HCT116 (cell line): ENCODE results near the gene MFN2. TPM values are rescaled to one million over a fixed set of nuclear protein-coding genes. Genes with fewer than 3 reads are reported as not detected.

Experiments
- ATAC-seq: fragments of 200-7000 bp; cut with Tn5 transposase; 2 replicates; pipeline ENCODE4 v1.9.1; 2020; ENCODE audit warnings: mild to moderate bottlenecking, moderate library complexity
- BruUV-seq: library from RNA; stranded (reverse); fragments of 400-500 nt; replicated peaks from 2 replicates; lab custom pipeline; 2021; lab: Mats Ljungman, UMichigan
- CTCF ChIA-PET: fragments of 300-600 bp; sonication (Branson Sonifier 250); formaldehyde crosslinking; loops from one replicate; lab custom pipeline; 2021; ENCODE audit warnings: antibody characterized with exemption; lab: Charles Lee
- POLR2A ChIA-PET: fragments of 300-600, 350-600 bp; sonication (Branson Sonifier 250); formaldehyde crosslinking; loops from one replicate; lab custom pipeline; 2021; ENCODE audit warnings: antibody characterized with exemption; lab: Charles Lee
- RAD21 ChIA-PET, 2 experiments: fragments of 300-600 bp; sonication (Branson Sonifier 250); formaldehyde crosslinking; loops; one replicate each; lab custom pipeline; 2023; ENCODE audit warnings: low total read pairs in 2 of 2; ENCODE audit not compliant: uncharacterized antibody in 2 of 2, unreplicated experiment in 2 of 2, low non-redundant PET in 1 of 2; lab: Charles Lee
- DNase-seq: peaks from one replicate; pipeline ENCODE4 v3.0.0-alpha.2; 2010; ENCODE audit warnings: low read depth, low spot score
- H2AFZ ChIP-seq: fragments of 200-600 bp; shearing (Covaris generic), sonication (generic); 2 replicates; pipeline ENCODE4 v1.6.1; 2017; ENCODE audit warnings: low read depth, mixed run types, mixed read lengths, antibody characterized with exemption, low read length; ENCODE audit not compliant: poor library complexity, severe bottlenecking
- H3K27ac ChIP-seq: 2 replicates; pipeline ENCODE4 v1.5.1; 2012; ENCODE audit warnings: low read depth, low read length
- H3K27me3 ChIP-seq: fragments of 200-600 bp; sonication (generic); 2 replicates; pipeline ENCODE4 v1.6.1; 2016; ENCODE audit warnings: mixed run types, low read length, mixed read lengths; ENCODE audit not compliant: insufficient read depth
- H3K36me3 ChIP-seq, 2 experiments: fragments of 200-500 bp in 1 of 2; fragments of 200-600 bp in 1 of 2; sonication (Bioruptor generic) in 1 of 2; sonication (generic) in 1 of 2; 2 replicates each; pipeline versions ENCODE4 v1.5.1 to v1.6.1; 2014 to 2016; ENCODE audit warnings: low read length in 2 of 2, inconsistent platforms in 1 of 2, mixed read lengths in 1 of 2, mixed run types in 1 of 2; ENCODE audit not compliant: insufficient read depth in 2 of 2, control insufficient read depth in 1 of 2
- H3K4me1 ChIP-seq, 2 experiments: fragments of 200-600 bp in 1 of 2; sonication (generic) in 1 of 2; 2 replicates each; pipeline versions ENCODE4 v1.5.1 to v1.6.1; 2012 to 2017; ENCODE audit warnings: low read length in 2 of 2, inconsistent platforms in 1 of 2, mild to moderate bottlenecking in 1 of 2, mixed read lengths in 1 of 2, mixed run types in 1 of 2, moderate library complexity in 1 of 2; ENCODE audit not compliant: insufficient read depth in 2 of 2, control insufficient read depth in 1 of 2
- H3K4me2 ChIP-seq: fragments of 200-600 bp; sonication (generic); 2 replicates; pipeline ENCODE4 v1.6.1; 2017; ENCODE audit warnings: mixed run types, low read length, mixed read lengths
- H3K4me3 ChIP-seq, 2 experiments: fragments of 200-600 bp in 1 of 2; sonication (generic) in 1 of 2; replicated peaks in 1 of 2; 2 replicates each; pipeline ENCODE4 v1.5.1; 2011 to 2016; ENCODE audit warnings: low read length in 2 of 2, control low read depth in 1 of 2, low read depth in 1 of 2, mild to moderate bottlenecking in 1 of 2, mixed read lengths in 1 of 2, mixed run types in 1 of 2
- H3K79me2 ChIP-seq: fragments of 200-600 bp; sonication (generic); 2 replicates; pipeline ENCODE4 v1.6.1; 2017; ENCODE audit warnings: mild to moderate bottlenecking, mixed run types, low read length, moderate library complexity, mixed read lengths; ENCODE audit not compliant: insufficient read depth
- H3K9ac ChIP-seq: fragments of 200-600 bp; sonication (generic); 2 replicates; pipeline ENCODE4 v1.6.1; 2016; ENCODE audit warnings: low read length, mixed read lengths
- H3K9me2 ChIP-seq: fragments of 200-600 bp; sonication (generic), shearing (Covaris generic); 2 replicates; pipeline ENCODE4 v1.6.1; 2017; ENCODE audit warnings: mixed run types, mild to moderate bottlenecking, moderate library complexity; ENCODE audit not compliant: insufficient read depth
- H3K9me3 ChIP-seq, 2 experiments: fragments of 200-500 bp in 1 of 2; fragments of 200-600 bp in 1 of 2; sonication (Bioruptor generic) in 1 of 2; sonication (generic) in 1 of 2; 2 replicates each; pipeline ENCODE4 v1.6.1; 2014 to 2017; ENCODE audit warnings: low read length in 2 of 2, mixed read lengths in 2 of 2, inconsistent platforms in 1 of 2, low read depth in 1 of 2, mild to moderate bottlenecking in 1 of 2, mixed run types in 1 of 2, moderate library complexity in 1 of 2; ENCODE audit not compliant: control insufficient read depth in 1 of 2, insufficient read depth in 1 of 2
- H4K20me1 ChIP-seq: fragments of 200-600 bp; sonication (generic), shearing (Covaris generic); 2 replicates; pipeline ENCODE4 v1.6.1; 2017; ENCODE audit warnings: mixed run types, mild to moderate bottlenecking, moderate library complexity; ENCODE audit not compliant: insufficient read depth
- CBX3 ChIP-seq: IDR thresholded peaks from 2 replicates; pipeline ENCODE4 v1.6.1; 2012; ENCODE audit warnings: low read depth
- EGR1 ChIP-seq: IDR thresholded peaks from 2 replicates; pipeline ENCODE4 v1.6.1; 2012; ENCODE audit warnings: low read depth
- ELF1 ChIP-seq: IDR thresholded peaks from 2 replicates; pipeline ENCODE4 v1.6.1; 2012; ENCODE audit warnings: low read depth, borderline replicate concordance
- EZH2 ChIP-seq: fragments of 200-600 bp; sonication (generic); IDR thresholded peaks from 2 replicates; pipeline ENCODE4 v1.6.1; 2017; ENCODE audit warnings: antibody characterized with exemption, mixed run types
- EZH2phosphoT487 ChIP-seq: fragments of 200-600 bp; IDR thresholded peaks from 2 replicates; pipeline ENCODE4 v1.6.1; 2018; ENCODE audit warnings: antibody characterized with exemption, borderline replicate concordance
- FOSL1 ChIP-seq: IDR thresholded peaks from 2 replicates; pipeline ENCODE4 v1.6.1; 2012; ENCODE audit warnings: low read depth
- POLR2A ChIP-seq: IDR thresholded peaks from 2 replicates; pipeline ENCODE4 v1.7.0; 2011; ENCODE audit warnings: borderline replicate concordance; ENCODE audit not compliant: insufficient read depth, insufficient read length; ENCODE audit errors: extremely low read depth
- POLR2AphosphoS5 ChIP-seq: IDR thresholded peaks from 2 replicates; pipeline ENCODE4 v1.6.1; 2011; ENCODE audit warnings: mild to moderate bottlenecking, low read depth, low read length, moderate library complexity
- SP1 ChIP-seq: IDR thresholded peaks from 2 replicates; pipeline ENCODE4 v1.6.1; 2012; ENCODE audit warnings: low read depth
- TCF7L2 ChIP-seq: IDR thresholded peaks from 2 replicates; pipeline ENCODE4 v1.7.0; 2011; ENCODE audit warnings: borderline replicate concordance, inconsistent platforms; ENCODE audit not compliant: insufficient read depth, insufficient read length; ENCODE audit errors: extremely low read depth
- YY1 ChIP-seq: IDR thresholded peaks from 2 replicates; pipeline ENCODE4 v1.6.1; 2011; ENCODE audit warnings: low read length, low read depth, moderate library complexity, mild to moderate bottlenecking; ENCODE audit not compliant: insufficient replicate concordance; ENCODE audit errors: extremely low read depth
- ZNF274 ChIP-seq: fragments of 200-500 bp; sonication (Bioruptor generic); IDR thresholded peaks from 2 replicates; pipeline ENCODE4 v1.6.1; 2014; ENCODE audit warnings: mild to moderate bottlenecking, low read depth, low read length, inconsistent platforms
- intact Hi-C: fragments of 100-400 bp; cut with micrococcal nuclease; formaldehyde crosslinking; loops from 2 replicates; pipeline ENCODE4 v1.10.0; 2022
- total RNA-seq: library from RNA; stranded (reverse); gene quantifications from one replicate; pipeline ENCODE4 v1.2.1, GENCODE V29; 2021; ENCODE audit not compliant: unreplicated experiment
- TF ChIP-seq, protein P1 (sequence below): IDR thresholded peaks from 2 replicates; pipeline ENCODE4 v1.6.1; 2011; ENCODE audit warnings: mild to moderate bottlenecking, low read length, moderate library complexity; ENCODE audit not compliant: insufficient replicate concordance; ENCODE audit errors: extremely low read depth
- TF ChIP-seq, protein P2 (sequence below): IDR thresholded peaks from 2 replicates; pipeline ENCODE4 v1.6.1; 2012
- TF ChIP-seq, protein P3 (sequence below): IDR thresholded peaks from 2 replicates; pipeline ENCODE4 v1.6.1; 2012; ENCODE audit warnings: low read depth
- TF ChIP-seq, protein P4 (sequence below): IDR thresholded peaks from 2 replicates; pipeline ENCODE4 v1.6.1; 2012
- TF ChIP-seq, protein P5 (sequence below), 3 experiments: fragments of 200-600 bp in 1 of 3; sonication (generic) in 1 of 3; IDR thresholded peaks in 2 of 3; conservative IDR thresholded peaks in 1 of 3; 2 replicates each; pipeline ENCODE4 v1.5.1; 2012 to 2017; ENCODE audit warnings: low read depth in 2 of 3, low read length in 2 of 3, antibody characterized with exemption in 1 of 3, borderline replicate concordance in 1 of 3, control low read depth in 1 of 3, mild to moderate bottlenecking in 1 of 3, mixed read lengths in 1 of 3, mixed run types in 1 of 3, moderate library complexity in 1 of 3; ENCODE audit not compliant: insufficient read depth in 1 of 3

The MFN2 gene
- total RNA-seq, 1 experiment from 2014 or later, result 83.0 TPM

DNA sequence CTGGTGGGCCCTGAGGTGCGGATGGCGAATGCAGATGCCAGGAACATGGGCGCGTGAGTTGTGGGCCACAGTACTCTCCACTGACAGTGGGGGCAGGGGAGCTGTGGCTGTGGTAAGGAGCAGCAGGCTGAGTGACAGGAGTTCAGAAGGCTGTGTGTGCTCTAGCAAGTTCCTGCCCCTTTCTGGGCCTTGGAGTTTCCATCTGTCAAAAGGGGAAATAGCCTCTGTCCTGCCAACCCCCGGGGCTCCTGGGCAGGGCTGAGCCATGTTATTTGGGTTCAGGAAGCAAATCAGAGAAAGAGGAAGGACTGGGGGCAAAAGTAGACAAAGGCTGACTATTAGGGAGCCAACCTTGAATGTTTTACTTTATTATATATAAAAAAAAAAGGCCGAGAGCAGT is 19.5 kb upstream of the MFN2 start:
- Histone ChIP-seq H3K4me3 (no peak overlapping the region), H2AFZ (no peak overlapping the region), H3K9me3 (no peaks in the 10 kb centered on the region), H3K27ac (no peak overlapping the region), H3K4me2 (no peak overlapping the region)
- ATAC-seq (no peak), DNase-seq (no peak)
- intact Hi-C loops, result no loop called here
- RAD21 ChIA-PET, result no interaction called here
- TF ChIP-seq ELF1, result no peak
- TF ChIP-seq EZH2phosphoT487, result no peak
- TF ChIP-seq, protein P1, sequence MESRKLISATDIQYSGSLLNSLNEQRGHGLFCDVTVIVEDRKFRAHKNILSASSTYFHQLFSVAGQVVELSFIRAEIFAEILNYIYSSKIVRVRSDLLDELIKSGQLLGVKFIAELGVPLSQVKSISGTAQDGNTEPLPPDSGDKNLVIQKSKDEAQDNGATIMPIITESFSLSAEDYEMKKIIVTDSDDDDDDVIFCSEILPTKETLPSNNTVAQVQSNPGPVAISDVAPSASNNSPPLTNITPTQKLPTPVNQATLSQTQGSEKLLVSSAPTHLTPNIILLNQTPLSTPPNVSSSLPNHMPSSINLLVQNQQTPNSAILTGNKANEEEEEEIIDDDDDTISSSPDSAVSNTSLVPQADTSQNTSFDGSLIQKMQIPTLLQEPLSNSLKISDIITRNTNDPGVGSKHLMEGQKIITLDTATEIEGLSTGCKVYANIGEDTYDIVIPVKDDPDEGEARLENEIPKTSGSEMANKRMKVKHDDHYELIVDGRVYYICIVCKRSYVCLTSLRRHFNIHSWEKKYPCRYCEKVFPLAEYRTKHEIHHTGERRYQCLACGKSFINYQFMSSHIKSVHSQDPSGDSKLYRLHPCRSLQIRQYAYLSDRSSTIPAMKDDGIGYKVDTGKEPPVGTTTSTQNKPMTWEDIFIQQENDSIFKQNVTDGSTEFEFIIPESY, result no peak
- TF ChIP-seq, protein P2, sequence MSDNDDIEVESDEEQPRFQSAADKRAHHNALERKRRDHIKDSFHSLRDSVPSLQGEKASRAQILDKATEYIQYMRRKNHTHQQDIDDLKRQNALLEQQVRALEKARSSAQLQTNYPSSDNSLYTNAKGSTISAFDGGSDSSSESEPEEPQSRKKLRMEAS, result no peak
- no peak for TF ChIP-seq CBX3
- TF ChIP-seq, protein P3, sequence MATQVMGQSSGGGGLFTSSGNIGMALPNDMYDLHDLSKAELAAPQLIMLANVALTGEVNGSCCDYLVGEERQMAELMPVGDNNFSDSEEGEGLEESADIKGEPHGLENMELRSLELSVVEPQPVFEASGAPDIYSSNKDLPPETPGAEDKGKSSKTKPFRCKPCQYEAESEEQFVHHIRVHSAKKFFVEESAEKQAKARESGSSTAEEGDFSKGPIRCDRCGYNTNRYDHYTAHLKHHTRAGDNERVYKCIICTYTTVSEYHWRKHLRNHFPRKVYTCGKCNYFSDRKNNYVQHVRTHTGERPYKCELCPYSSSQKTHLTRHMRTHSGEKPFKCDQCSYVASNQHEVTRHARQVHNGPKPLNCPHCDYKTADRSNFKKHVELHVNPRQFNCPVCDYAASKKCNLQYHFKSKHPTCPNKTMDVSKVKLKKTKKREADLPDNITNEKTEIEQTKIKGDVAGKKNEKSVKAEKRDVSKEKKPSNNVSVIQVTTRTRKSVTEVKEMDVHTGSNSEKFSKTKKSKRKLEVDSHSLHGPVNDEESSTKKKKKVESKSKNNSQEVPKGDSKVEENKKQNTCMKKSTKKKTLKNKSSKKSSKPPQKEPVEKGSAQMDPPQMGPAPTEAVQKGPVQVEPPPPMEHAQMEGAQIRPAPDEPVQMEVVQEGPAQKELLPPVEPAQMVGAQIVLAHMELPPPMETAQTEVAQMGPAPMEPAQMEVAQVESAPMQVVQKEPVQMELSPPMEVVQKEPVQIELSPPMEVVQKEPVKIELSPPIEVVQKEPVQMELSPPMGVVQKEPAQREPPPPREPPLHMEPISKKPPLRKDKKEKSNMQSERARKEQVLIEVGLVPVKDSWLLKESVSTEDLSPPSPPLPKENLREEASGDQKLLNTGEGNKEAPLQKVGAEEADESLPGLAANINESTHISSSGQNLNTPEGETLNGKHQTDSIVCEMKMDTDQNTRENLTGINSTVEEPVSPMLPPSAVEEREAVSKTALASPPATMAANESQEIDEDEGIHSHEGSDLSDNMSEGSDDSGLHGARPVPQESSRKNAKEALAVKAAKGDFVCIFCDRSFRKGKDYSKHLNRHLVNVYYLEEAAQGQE, result no peak
- TF ChIP-seq EGR1, result no peak
- no peak for TF ChIP-seq EZH2
- TF ChIP-seq POLR2AphosphoS5, result no peak
- no peak for TF ChIP-seq FOSL1
- no peak for TF ChIP-seq YY1
- TF ChIP-seq POLR2A, result no peak
- TF ChIP-seq, protein P4, sequence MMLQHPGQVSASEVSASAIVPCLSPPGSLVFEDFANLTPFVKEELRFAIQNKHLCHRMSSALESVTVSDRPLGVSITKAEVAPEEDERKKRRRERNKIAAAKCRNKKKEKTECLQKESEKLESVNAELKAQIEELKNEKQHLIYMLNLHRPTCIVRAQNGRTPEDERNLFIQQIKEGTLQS, result no peak
- TF ChIP-seq ZNF274, result no peak
- TF ChIP-seq SP1, result no peak
- TF ChIP-seq TCF7L2, result no peak
- TF ChIP-seq, protein P5, sequence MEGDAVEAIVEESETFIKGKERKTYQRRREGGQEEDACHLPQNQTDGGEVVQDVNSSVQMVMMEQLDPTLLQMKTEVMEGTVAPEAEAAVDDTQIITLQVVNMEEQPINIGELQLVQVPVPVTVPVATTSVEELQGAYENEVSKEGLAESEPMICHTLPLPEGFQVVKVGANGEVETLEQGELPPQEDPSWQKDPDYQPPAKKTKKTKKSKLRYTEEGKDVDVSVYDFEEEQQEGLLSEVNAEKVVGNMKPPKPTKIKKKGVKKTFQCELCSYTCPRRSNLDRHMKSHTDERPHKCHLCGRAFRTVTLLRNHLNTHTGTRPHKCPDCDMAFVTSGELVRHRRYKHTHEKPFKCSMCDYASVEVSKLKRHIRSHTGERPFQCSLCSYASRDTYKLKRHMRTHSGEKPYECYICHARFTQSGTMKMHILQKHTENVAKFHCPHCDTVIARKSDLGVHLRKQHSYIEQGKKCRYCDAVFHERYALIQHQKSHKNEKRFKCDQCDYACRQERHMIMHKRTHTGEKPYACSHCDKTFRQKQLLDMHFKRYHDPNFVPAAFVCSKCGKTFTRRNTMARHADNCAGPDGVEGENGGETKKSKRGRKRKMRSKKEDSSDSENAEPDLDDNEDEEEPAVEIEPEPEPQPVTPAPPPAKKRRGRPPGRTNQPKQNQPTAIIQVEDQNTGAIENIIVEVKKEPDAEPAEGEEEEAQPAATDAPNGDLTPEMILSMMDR (IDR thresholded peaks at IDR 0.05 in 2 of 3, conservative IDR thresholded peaks at IDR 0.05 in 1 of 3; ENCODE audit: borderline replicate concordance in 1 of 3, insufficient read depth in 1 of 3, low read depth in 2 of 3, low read length in 2 of 3), result no peak
- TF ChIP-seq, all 23 proteins: peak for 0
- POLR2A ChIA-PET, result no interaction called here
- CTCF ChIA-PET, result no interaction called here
- Histone ChIP-seq H3K4me1 (no peaks in the 10 kb centered on the region), H3K36me3 (peaks cover 42 to 57% of the 10 kb centered on the region in 2 experiments; a peak in 3 of 4 replicates), H3K9ac (no peak overlapping the region), H3K9me2 (no peaks in the 10 kb centered on the region), H4K20me1 (no peaks in the 10 kb centered on the region), H3K27me3 (no peaks in the 10 kb centered on the region), H3K79me2 (no peaks in the 10 kb centered on the region)
- no TSS peak for BruUV-seq
